Mammary epithelial cell (primary cell): ENCODE measurements around the gene SDK1.

ENCODE experiments used
- EZH2 ChIP-seq: IDR thresholded peaks from 2 replicates; pipeline ENCODE4 v1.6.1; 2012; ENCODE audit warnings: low read length, inconsistent platforms, borderline replicate concordance
- TF ChIP-seq, protein P1 (sequence below), 2 donors: IDR thresholded peaks in 1 of 2; conservative IDR thresholded peaks in 1 of 2; 2 replicates each; pipeline ENCODE4 v1.5.1; 2011 to 2012; ENCODE audit warnings: inconsistent platforms in 2 of 2, low read length in 2 of 2, mild to moderate bottlenecking in 2 of 2, control low read depth in 1 of 2, low read depth in 1 of 2; ENCODE audit not compliant: insufficient read depth in 1 of 2; ENCODE audit errors: extremely low read depth in 1 of 2

GRCh38 chr7:3897430-3898372, 596.6 kb downstream of the SDK1 start:
- TF ChIP-seq, protein P1, sequence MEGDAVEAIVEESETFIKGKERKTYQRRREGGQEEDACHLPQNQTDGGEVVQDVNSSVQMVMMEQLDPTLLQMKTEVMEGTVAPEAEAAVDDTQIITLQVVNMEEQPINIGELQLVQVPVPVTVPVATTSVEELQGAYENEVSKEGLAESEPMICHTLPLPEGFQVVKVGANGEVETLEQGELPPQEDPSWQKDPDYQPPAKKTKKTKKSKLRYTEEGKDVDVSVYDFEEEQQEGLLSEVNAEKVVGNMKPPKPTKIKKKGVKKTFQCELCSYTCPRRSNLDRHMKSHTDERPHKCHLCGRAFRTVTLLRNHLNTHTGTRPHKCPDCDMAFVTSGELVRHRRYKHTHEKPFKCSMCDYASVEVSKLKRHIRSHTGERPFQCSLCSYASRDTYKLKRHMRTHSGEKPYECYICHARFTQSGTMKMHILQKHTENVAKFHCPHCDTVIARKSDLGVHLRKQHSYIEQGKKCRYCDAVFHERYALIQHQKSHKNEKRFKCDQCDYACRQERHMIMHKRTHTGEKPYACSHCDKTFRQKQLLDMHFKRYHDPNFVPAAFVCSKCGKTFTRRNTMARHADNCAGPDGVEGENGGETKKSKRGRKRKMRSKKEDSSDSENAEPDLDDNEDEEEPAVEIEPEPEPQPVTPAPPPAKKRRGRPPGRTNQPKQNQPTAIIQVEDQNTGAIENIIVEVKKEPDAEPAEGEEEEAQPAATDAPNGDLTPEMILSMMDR (conservative IDR thresholded peaks at IDR 0.05 in 1 of 2, IDR thresholded peaks at IDR 0.05 in 1 of 2; ENCODE audit: extremely low read depth in 1 of 2, insufficient read depth in 1 of 2, low read depth in 1 of 2, low read length in 2 of 2), result peak; percentile 62 to 63
- TF ChIP-seq EZH2, result no peak
